T-helper 1 cell treated with Interleukin-12 subunit alpha and Interleukin-12 subunit beta and Interleukin-4 antibody, amounts not matched to agents 30 ng/mL and 1 ng/mL, for 36 hours (primary cell): ENCODE measurements around the gene CHRNA4. TPM values are rescaled to one million over a fixed set of nuclear protein-coding genes. Genes with fewer than 3 reads are reported as not detected.

Source experiments
- intact Hi-C: fragments of 100-400 bp; cut with micrococcal nuclease; formaldehyde crosslinking; loops from one replicate; pipeline ENCODE4 v1.15.1; 2024
- total RNA-seq: library from RNA; stranded (reverse); gene quantifications from 2 replicates; pipeline ENCODE4 v1.2.3, GENCODE V29; 2022

Gene CHRNA4
- total RNA-seq, 1 donor from 2014 or later: not detected

GRCh38 chr20:63364801-63365585 lies 3.8 kb upstream of the CHRNA4 start:
- intact Hi-C loops: no loop called here

- intact Hi-C loops: no loop called here
These were observed 2.9 kb upstream of the CHRNA4 start for GRCh38 chr20:63363981-63364561.

GRCh38 chr20:63363013-63363957 lies 2.1 kb upstream of the CHRNA4 start:
- intact Hi-C loops: no loop called here

GRCh38 chr20:63362436-63363009 lies 1.4 kb upstream of the CHRNA4 start:
- intact Hi-C loops: no loop called here

GRCh38 chr20:63361519-63362435 lies 628 bp upstream of the CHRNA4 start:
- intact Hi-C loops: no loop called here

- intact Hi-C loops: no loop called here
These were observed 956 bp downstream of the CHRNA4 start for GRCh38 chr20:63359937-63360849.

- intact Hi-C loops: no loop called here
These were observed 1.8 kb downstream of the CHRNA4 start for GRCh38 chr20:63359164-63359934.

GRCh38 chr20:63357921-63358905 lies 2.9 kb downstream of the CHRNA4 start:
- intact Hi-C loops: no loop called here

GRCh38 chr20:63356931-63357879 lies 3.9 kb downstream of the CHRNA4 start:
- intact Hi-C loops: no loop called here

- intact Hi-C loops: no loop called here
These were observed 4.6 kb downstream of the CHRNA4 start for GRCh38 chr20:63356511-63356910.

- intact Hi-C loops: no loop called here
These were observed 5.3 kb downstream of the CHRNA4 start for GRCh38 chr20:63355781-63356295.

- intact Hi-C loops: no loop called here
These were observed 6.4 kb downstream of the CHRNA4 start for GRCh38 chr20:63354636-63355350.

GRCh38 chr20:63352811-63353221 lies 8.3 kb downstream of the CHRNA4 start:
- intact Hi-C loops: no loop called here

- intact Hi-C loops: no loop called here
These were observed 9.1 kb downstream of the CHRNA4 start for GRCh38 chr20:63351811-63352591.

- intact Hi-C loops: no loop called here
These were observed 9.8 kb downstream of the CHRNA4 start for GRCh38 chr20:63351326-63351700.
